Mononuclear cell (primary cell): ENCODE data around the gene SLC38A1. TPM values are rescaled to one million over a fixed set of nuclear protein-coding genes. Genes with fewer than 3 reads are reported as not detected.

ENCODE experiments used
- H3K27me3 ChIP-seq: 2 replicates; pipeline ENCODE4 v1.6.0; 2011; ENCODE audit warnings: low read length, control low read depth; ENCODE audit not compliant: insufficient read depth
- H3K4me1 ChIP-seq: 2 replicates; pipeline ENCODE4 v1.5.1; 2011; ENCODE audit warnings: mild to moderate bottlenecking, low read length, control low read depth; ENCODE audit not compliant: insufficient read depth
- H3K4me3 ChIP-seq: 2 replicates; pipeline ENCODE4 v1.5.1; 2011; ENCODE audit warnings: mild to moderate bottlenecking, low read length, moderate library complexity
- H3K9me3 ChIP-seq: 2 replicates; pipeline ENCODE4 v1.5.1; 2011; ENCODE audit warnings: low read depth, mild to moderate bottlenecking, control low read depth, low read length
- total RNA-seq: library from RNA; depleted of rRNA; stranded (reverse); fragments of >200 nt; gene quantifications from one replicate; pipeline ENCODE4 v1.2.3, GENCODE V29; 2012

The SLC38A1 gene
- total RNA-seq, 1 donor, result 308 TPM

GRCh38 chr12:46267825-46268582 is 839 bp downstream of the SLC38A1 start:
- Histone ChIP-seq H3K9me3 (no peaks in the 10 kb centered on the region), H3K27me3 (no peaks in the 10 kb centered on the region), H3K4me1 (peaks cover 51% of the 10 kb centered on the region), H3K4me3 (peak overlapping the region; percentile 84)

DNA sequence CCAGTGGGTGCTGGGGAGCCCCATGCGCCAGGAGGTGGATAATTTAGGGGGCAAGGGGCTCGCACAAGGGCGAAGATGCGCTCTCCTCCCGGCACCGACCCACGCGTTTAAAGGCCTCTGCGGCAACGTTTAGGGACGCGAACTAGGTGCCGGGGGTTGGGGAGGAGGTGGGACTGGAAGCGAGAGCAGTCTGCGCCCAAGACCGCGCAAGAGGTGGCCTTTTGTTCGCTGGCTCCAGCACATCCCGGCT is 1.3 kb downstream of the SLC38A1 start:
- H3K27me3 ChIP-seq, result no peaks in the 10 kb centered on the region
- no peaks in the 10 kb centered on the region for H3K9me3 ChIP-seq
- H3K4me1 ChIP-seq, result peaks cover 51% of the 10 kb centered on the region
- H3K4me3 ChIP-seq, result peak overlapping the region; percentile 84

GRCh38 chr12:46266869-46267574 is 1.8 kb downstream of the SLC38A1 start:
- peak overlapping the region; percentile 84 for H3K4me3 ChIP-seq
- H3K27me3 ChIP-seq, result no peaks in the 10 kb centered on the region
- H3K9me3 ChIP-seq, result no peaks in the 10 kb centered on the region
- peaks cover 51% of the 10 kb centered on the region for H3K4me1 ChIP-seq

- peaks cover 56% of the 10 kb centered on the region for H3K4me1 ChIP-seq
- no peaks in the 10 kb centered on the region for H3K9me3 ChIP-seq
- H3K4me3 ChIP-seq, result peak overlapping the region; percentile 84
- H3K27me3 ChIP-seq, result no peaks in the 10 kb centered on the region
Observed at GRCh38 chr12:46266382-46266791, 2.5 kb downstream of the SLC38A1 start.

DNA sequence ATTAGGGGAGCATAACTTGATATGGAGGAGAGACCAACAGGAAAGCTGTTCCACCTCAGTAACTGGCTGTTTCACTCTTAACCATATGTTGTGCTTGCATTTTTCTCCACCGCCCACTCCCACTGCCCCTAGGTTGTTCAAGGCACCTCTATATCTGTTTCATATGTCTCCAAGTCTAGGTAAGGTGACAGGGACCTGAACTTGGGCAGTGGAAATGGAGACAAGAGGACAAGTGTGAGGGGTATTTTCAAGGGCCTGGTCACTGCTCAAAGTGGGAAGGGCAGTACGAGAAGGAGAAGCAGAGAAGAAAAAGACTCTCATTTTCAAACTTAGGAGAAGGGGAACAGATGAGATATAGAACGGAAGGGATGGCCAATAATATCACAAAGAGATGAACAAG is 3.1 kb downstream of the SLC38A1 start:
- Histone ChIP-seq H3K4me3 (peak overlapping the region; percentile 84), H3K27me3 (no peaks in the 10 kb centered on the region), H3K4me1 (peaks cover 61% of the 10 kb centered on the region), H3K9me3 (no peaks in the 10 kb centered on the region)

- Histone ChIP-seq H3K9me3 (no peaks in the 10 kb centered on the region), H3K4me3 (no peak overlapping the region), H3K4me1 (peaks cover 67% of the 10 kb centered on the region), H3K27me3 (no peaks in the 10 kb centered on the region)
Observed at GRCh38 chr12:46265102-46265501, 3.7 kb downstream of the SLC38A1 start.

- Histone ChIP-seq H3K4me1 (peaks cover 64% of the 10 kb centered on the region), H3K9me3 (no peaks in the 10 kb centered on the region), H3K4me3 (no peak overlapping the region), H3K27me3 (no peaks in the 10 kb centered on the region)
Observed at GRCh38 chr12:46264057-46264456, 4.8 kb downstream of the SLC38A1 start.

DNA sequence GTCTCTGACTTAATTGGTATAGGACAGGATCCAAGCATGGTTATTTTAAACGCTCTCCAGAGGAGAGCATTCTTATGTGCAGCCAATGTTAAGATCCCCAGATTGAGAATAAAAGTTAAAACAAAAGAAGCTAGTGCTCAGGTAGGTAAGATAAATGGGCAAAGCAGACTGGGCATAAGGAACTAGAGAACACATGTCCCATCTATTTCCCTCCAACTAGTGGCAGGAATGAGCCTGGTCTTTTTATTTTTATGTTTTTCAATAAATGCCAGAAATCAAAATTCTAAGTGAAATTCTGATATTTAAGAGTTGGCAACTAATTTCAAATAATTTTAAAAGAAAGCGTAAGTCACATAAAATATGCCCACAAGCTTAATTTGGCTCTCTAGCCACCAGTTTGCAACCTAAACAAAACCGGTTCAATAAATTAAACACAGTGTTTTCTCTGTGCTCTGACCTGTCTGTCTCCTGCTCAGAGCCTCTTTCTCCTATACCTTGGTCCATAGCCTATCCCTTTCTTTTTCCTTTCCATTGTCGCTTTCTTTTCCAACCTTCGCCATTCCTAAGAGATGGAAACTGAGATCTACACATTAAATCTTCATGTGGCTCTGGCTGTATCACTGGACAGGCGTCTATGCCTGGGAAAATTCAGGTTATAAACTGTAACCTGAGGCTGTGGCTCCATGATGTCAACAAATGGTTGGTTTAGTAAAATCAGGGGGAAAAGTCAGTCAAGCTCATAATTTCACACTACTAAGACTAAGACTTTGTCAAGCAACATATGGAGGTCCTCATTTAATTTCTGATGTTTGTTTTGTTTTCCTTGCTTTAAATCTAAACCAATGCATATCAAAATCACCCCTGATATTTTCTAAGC is 5.5 kb downstream of the SLC38A1 start:
- Histone ChIP-seq H3K4me3 (no peak overlapping the region), H3K27me3 (no peaks in the 10 kb centered on the region), H3K9me3 (no peaks in the 10 kb centered on the region), H3K4me1 (peaks cover 69% of the 10 kb centered on the region)

- Histone ChIP-seq H3K4me1 (peaks cover 69% of the 10 kb centered on the region), H3K27me3 (no peaks in the 10 kb centered on the region), H3K9me3 (no peaks in the 10 kb centered on the region), H3K4me3 (no peak overlapping the region)
Observed at GRCh38 chr12:46261646-46262045, 7.2 kb downstream of the SLC38A1 start.

DNA sequence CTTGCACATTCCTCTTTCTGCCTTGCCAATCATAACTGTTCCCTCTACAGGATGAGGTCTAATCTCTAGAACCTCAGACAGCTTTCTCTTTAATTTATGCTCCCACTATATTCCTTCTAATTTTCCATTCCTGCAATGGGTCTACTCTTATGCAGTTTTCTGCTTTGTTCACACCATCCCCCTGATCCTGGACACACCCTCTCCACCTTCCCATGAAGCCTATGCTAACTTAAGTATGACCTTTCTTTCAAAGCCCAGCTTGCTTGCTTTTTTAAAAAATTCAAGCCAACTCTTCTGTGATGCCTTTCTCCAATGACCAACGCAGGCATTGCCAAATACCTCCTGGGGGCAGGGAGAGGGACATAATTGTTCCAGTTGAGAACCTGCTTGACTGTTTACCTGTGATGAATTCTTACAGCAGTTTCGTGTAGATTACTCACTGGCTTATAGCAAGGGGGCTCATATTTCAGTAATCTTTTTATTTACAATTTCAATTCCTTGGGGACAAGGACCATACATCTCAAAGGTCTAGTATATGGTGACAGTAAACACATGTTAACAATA is 7.8 kb downstream of the SLC38A1 start:
- Histone ChIP-seq H3K27me3 (no peaks in the 10 kb centered on the region), H3K4me3 (no peak overlapping the region), H3K9me3 (no peaks in the 10 kb centered on the region), H3K4me1 (peaks cover 66% of the 10 kb centered on the region)

- Histone ChIP-seq H3K4me1 (peaks cover 59% of the 10 kb centered on the region), H3K4me3 (no peak overlapping the region)
Observed at GRCh38 chr12:46260124-46260912, 8.5 kb downstream of the SLC38A1 start.

DNA sequence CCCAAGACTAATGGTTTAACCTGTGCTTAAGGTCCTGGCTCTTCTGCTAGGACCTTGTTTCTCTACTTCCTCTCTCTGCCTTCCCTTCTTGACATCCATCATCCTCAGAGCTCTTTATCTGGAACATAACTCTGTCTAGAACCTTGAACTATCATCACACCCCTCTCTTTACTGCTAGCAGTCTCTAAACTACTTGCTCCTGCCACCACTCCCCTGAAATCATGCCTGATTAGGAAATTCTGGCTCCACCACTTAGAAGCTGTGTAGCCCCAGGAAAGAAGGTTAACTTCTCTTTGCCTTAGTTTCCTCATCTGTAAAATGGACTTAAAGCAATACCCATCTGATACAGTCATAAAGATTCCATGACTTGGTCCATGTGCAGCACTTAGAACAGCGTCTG is 9.1 kb downstream of the SLC38A1 start:
- Histone ChIP-seq H3K9me3 (no peaks in the 10 kb centered on the region), H3K4me3 (no peak overlapping the region), H3K4me1 (peaks cover 55% of the 10 kb centered on the region), H3K27me3 (no peaks in the 10 kb centered on the region)

More at GRCh38 chr12:46260124-46260912, 8.5 kb downstream of the SLC38A1 start:
- Histone ChIP-seq H3K9me3 (no peaks in the 10 kb centered on the region), H3K27me3 (no peaks in the 10 kb centered on the region)

DNA sequence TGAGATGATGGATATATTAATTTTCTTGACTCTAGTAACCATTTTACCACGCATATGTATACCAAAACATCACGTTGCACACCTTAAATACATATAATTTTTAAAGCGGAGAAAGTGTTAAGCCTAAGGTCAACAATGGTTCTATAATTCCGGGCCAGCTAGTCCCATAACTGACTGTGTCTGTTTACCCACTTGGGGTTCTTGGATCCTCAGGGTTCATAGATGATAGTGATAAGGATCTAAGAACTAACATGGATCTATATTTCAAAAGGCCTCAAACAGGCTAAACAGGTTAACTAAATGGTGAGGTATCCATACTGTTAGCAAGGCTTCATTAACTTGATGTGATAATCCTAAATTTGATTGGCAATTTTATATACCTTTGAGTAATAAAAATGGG is 9.8 kb downstream of the SLC38A1 start:
- no peak overlapping the region for H3K4me3 ChIP-seq
- H3K27me3 ChIP-seq, result no peaks in the 10 kb centered on the region
- no peaks in the 10 kb centered on the region for H3K9me3 ChIP-seq
- H3K4me1 ChIP-seq, result peaks cover 54% of the 10 kb centered on the region

- H3K4me1 ChIP-seq, result peaks cover 45% of the 10 kb centered on the region
- H3K27me3 ChIP-seq, result no peaks in the 10 kb centered on the region
- H3K4me3 ChIP-seq, result no peak overlapping the region
- H3K9me3 ChIP-seq, result no peaks in the 10 kb centered on the region
Observed at GRCh38 chr12:46258129-46258528, 10.7 kb downstream of the SLC38A1 start.
